B cell (primary cell): ENCODE results near the gene SMG7.

Experiments used
- EZH2 ChIP-seq: IDR thresholded peaks from 2 replicates; pipeline ENCODE4 v1.6.1; 2012; ENCODE audit warnings: borderline replicate concordance, low read depth, mild to moderate bottlenecking, moderate library complexity, low read length; ENCODE audit not compliant: insufficient read depth, poor library complexity, severe bottlenecking
- TF ChIP-seq, protein P1 (sequence below): fragments of 200-600 bp; IDR thresholded peaks from one replicate; pipeline ENCODE4 v1.8.0; 2022; ENCODE audit warnings: antibody characterized with exemption, mild to moderate bottlenecking

DNA sequence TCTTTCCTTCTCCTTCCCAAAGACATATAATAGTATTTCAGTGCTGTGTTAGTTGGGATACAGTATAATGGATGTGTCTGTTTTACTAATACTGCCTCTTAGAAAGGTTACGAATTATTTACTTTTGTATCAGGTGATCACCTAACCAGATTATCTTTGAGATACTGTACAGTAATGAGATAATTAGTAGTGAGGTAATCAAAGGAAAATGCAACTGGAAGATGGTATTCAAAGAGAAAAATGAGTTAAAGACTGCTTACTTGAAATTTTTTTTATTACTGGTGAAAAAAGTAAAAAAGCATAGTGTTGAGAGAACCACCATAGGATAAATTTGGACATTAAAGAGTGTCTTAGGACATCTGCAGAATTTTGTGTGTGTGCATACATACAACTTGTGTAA lies 10.9 kb downstream of the SMG7 start:
- TF ChIP-seq, protein P1, sequence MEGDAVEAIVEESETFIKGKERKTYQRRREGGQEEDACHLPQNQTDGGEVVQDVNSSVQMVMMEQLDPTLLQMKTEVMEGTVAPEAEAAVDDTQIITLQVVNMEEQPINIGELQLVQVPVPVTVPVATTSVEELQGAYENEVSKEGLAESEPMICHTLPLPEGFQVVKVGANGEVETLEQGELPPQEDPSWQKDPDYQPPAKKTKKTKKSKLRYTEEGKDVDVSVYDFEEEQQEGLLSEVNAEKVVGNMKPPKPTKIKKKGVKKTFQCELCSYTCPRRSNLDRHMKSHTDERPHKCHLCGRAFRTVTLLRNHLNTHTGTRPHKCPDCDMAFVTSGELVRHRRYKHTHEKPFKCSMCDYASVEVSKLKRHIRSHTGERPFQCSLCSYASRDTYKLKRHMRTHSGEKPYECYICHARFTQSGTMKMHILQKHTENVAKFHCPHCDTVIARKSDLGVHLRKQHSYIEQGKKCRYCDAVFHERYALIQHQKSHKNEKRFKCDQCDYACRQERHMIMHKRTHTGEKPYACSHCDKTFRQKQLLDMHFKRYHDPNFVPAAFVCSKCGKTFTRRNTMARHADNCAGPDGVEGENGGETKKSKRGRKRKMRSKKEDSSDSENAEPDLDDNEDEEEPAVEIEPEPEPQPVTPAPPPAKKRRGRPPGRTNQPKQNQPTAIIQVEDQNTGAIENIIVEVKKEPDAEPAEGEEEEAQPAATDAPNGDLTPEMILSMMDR: no peak
- no peak for TF ChIP-seq EZH2
